Mucosa of descending colon (tissue), 3 donors: ENCODE data around the gene PTGER2. TPM values are rescaled to one million over a fixed set of nuclear protein-coding genes. Genes with fewer than 3 reads are reported as not detected.

Source experiments
- ATAC-seq: fragments of 200-7000 bp; cut with Tn5 transposase; one replicate; pipeline ENCODE4 v1.9.1; 2020; ENCODE audit warnings: mild to moderate bottlenecking, moderate library complexity
- DNase-seq, 3 donors: peaks; one replicate each; pipeline ENCODE4 v3.0.0-alpha.2; 2020
- H3K36me3 ChIP-seq: fragments of 200-600 bp; one replicate; pipeline ENCODE4 v1.8.0; 2021; ENCODE audit warnings: low read depth, mild to moderate bottlenecking
- H3K4me1 ChIP-seq: fragments of 200-600 bp; one replicate; pipeline ENCODE4 v1.8.0; 2021; ENCODE audit warnings: low read depth, mild to moderate bottlenecking
- H3K4me3 ChIP-seq: fragments of 200-600 bp; one replicate; pipeline ENCODE4 v1.8.0; 2021; ENCODE audit warnings: mild to moderate bottlenecking
- H3K9me3 ChIP-seq: fragments of 200-600 bp; one replicate; pipeline ENCODE4 v1.8.0; 2021; ENCODE audit warnings: mild to moderate bottlenecking
- CTCF ChIP-seq: fragments of 200-600 bp; IDR thresholded peaks from one replicate; pipeline ENCODE4 v1.8.0; 2022; ENCODE audit warnings: antibody characterized with exemption, mild to moderate bottlenecking
- intact Hi-C, 2 donors: fragments of 100-400 bp; cut with DNase I in 1 of 2; cut with micrococcal nuclease in 1 of 2; formaldehyde crosslinking; loops; one replicate each; pipeline versions ENCODE4 v1.11.0 to v1.11.1; 2022; cut with DNase I, micrococcal nuclease
- total RNA-seq, 3 donors: library from RNA; stranded (reverse); fragmentation: NEBNext Ultra II Directional in 2 of 3; extraction: Animal tissue kit (Norgen Biotek cat#: 25700) in 2 of 3; gene quantifications; one replicate each; pipeline versions ENCODE4 v1.2.1 to v1.2.4, GENCODE V29; 2021 to 2023
- donor health status: DM: no; HTN: no; CAD: no; lungs with moderate emphysema.
- donor health status: DM: no; HTN: no; CAD: no.
- donor health status: DM: no; HTN: yes; CAD: no.

The PTGER2 gene
- total RNA-seq, 3 donors from 2014 or later = 3.2 to 8.1 (median 4.1) TPM

GRCh38 chr14:52314595-52315354 lies 663 bp downstream of the PTGER2 start:
- no peak for TF ChIP-seq CTCF
- Histone ChIP-seq H3K36me3 (no peaks in the 10 kb centered on the region), H3K9me3 (no peaks in the 10 kb centered on the region), H3K4me3 (peak overlapping the region; percentile 38), H3K4me1 (peaks cover 10% of the 10 kb centered on the region)
- DNase-seq (peak; percentile 35 to 72 (median 61)), ATAC-seq (peak; percentile 42)
- intact Hi-C loops = no loop called here

GRCh38 chr14:52315355-52315718 lies 1.2 kb downstream of the PTGER2 start:
- no peak for TF ChIP-seq CTCF

GRCh38 chr14:52318062-52318461 lies 4.0 kb downstream of the PTGER2 start:
- no peak for TF ChIP-seq CTCF
- Histone ChIP-seq H3K4me3 (peak overlapping the region; percentile 1), H3K9me3 (peaks cover 8% of the 10 kb centered on the region), H3K4me1 (peaks cover 7% of the 10 kb centered on the region), H3K36me3 (no peaks in the 10 kb centered on the region)
- no peak for DNase-seq
- no peak for ATAC-seq
- intact Hi-C loops = no loop called here

More at GRCh38 chr14:52315355-52315718, 1.2 kb downstream of the PTGER2 start:
- Histone ChIP-seq H3K4me3 (peak overlapping the region; percentile 38), H3K9me3 (no peaks in the 10 kb centered on the region), H3K4me1 (peaks cover 10% of the 10 kb centered on the region), H3K36me3 (no peaks in the 10 kb centered on the region)
- DNase-seq (peak in 1 of 3 donors; percentile 26), ATAC-seq (peak; percentile 32)
- intact Hi-C loops = no loop called here

- no peaks in the 10 kb centered on the region for H3K4me1 ChIP-seq
Measured at GRCh38 chr14:52318826-52319645, 4.9 kb downstream of the PTGER2 start.

GRCh38 chr14:52319919-52320318 lies 5.8 kb downstream of the PTGER2 start:
- Histone ChIP-seq H3K9me3 (peaks cover 10% of the 10 kb centered on the region), H3K4me3 (no peak overlapping the region), H3K36me3 (no peaks in the 10 kb centered on the region), H3K4me1 (no peaks in the 10 kb centered on the region)
- DNase-seq = no peak
- intact Hi-C loops = no loop called here
- TF ChIP-seq CTCF = no peak
- ATAC-seq = no peak

More at GRCh38 chr14:52318826-52319645, 4.9 kb downstream of the PTGER2 start:
- DNase-seq = no peak
- no peak for ATAC-seq
- H3K4me3 ChIP-seq = no peak overlapping the region
- no peaks in the 10 kb centered on the region for H3K36me3 ChIP-seq
- H3K9me3 ChIP-seq = peaks cover 10% of the 10 kb centered on the region
- intact Hi-C loops = no loop called here
- no peak for TF ChIP-seq CTCF
